NK-92 treated with Interleukin-12 subunit alpha and Interleukin-12 subunit beta, amount 100 ng/mL, for 24 hours (cell line): Measurements from ENCODE around the gene TMEM266.

Source experiments
- DNase-seq: peaks from one replicate; lab custom pipeline; 2025; lab: John Stamatoyannopoulos, UW

Gene TMEM266

GRCh38 chr15:76239786-76240185 lies 180.0 kb downstream of the TMEM266 start:
- DNase-seq, result no peak

- DNase-seq, result no peak
Observed at GRCh38 chr15:76245072-76245610, 185.4 kb downstream of the TMEM266 start.

- DNase-seq, result no peak
Observed at GRCh38 chr15:76251717-76252116, 191.9 kb downstream of the TMEM266 start.

GRCh38 chr15:76252249-76252648 lies 192.5 kb downstream of the TMEM266 start:
- no peak for DNase-seq

GRCh38 chr15:76253691-76254473 lies 194.1 kb downstream of the TMEM266 start:
- DNase-seq, result no peak
